Measurements from ENCODE around the gene AGMAT. TPM values are rescaled to one million over a fixed set of nuclear protein-coding genes. Genes with fewer than 3 reads are reported as not detected.
A peak's percentile ranks its signal among the peaks of the same experiment; 100 is the strongest.

The AGMAT gene
- total and polyA plus RNA-seq, 2 of the 13 experiments (the other 11 are each of a cell fraction or from before 2014, with no cell fraction given), result 59.1 to 174 TPM

DNA sequence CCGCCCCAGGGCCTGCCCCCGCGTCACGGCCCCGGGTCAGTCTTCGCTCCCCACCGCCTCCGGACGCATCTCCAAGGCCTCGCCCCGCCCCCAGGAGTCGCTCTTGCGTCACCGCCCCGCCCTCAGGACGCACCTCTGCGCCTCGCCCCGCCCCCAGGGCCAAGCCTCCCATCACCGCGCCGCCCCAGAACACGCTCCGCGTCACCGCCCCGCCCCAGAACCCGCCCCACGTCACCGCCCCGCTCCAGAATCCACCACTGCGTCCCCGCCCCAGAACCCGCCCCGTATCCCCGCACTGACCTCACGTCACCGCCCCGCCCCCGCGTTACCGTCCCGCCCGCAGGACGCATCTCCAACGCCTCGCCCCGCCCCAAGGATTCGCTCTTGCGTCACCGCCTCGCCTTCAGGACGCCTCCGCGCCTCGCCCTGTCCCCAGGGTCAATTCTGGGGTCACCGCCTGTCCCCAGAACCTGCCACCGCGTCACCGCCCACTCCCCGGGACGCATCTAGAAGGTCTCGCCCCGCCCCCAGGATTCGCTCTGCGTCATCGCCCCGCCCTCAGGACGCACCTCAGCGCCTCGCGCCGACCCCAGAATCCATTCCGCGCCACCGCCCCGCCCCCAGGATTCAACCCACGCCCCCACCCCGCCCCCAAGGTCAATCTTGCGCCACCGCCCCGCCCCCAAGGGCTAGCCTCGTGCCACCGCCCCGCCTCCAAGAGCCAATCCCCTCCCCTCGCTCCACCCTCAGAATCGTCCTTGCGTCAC, 60.4 kb downstream of the AGMAT start (continued):
- no peak for TF ChIP-seq KLF9 (CRISPR knock-in tag; IDR thresholded peaks at IDR 0.05; ENCODE audit: low read depth)
- TF ChIP-seq MBNL3 (CRISPR knock-in tag; conservative IDR thresholded peaks at IDR 0.05), result no peak
- TF ChIP-seq, protein P1, sequence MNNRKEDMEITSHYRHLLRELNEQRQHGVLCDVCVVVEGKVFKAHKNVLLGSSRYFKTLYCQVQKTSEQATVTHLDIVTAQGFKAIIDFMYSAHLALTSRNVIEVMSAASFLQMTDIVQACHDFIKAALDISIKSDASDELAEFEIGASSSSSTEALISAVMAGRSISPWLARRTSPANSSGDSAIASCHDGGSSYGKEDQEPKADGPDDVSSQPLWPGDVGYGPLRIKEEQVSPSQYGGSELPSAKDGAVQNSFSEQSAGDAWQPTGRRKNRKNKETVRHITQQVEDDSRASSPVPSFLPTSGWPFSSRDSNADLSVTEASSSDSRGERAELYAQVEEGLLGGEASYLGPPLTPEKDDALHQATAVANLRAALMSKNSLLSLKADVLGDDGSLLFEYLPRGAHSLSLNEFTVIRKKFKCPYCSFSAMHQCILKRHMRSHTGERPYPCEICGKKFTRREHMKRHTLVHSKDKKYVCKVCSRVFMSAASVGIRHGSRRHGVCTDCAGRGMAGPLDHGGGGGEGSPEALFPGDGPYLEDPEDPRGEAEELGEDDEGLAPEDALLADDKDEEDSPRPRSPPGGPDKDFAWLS (CRISPR knock-in tag; IDR thresholded peaks at IDR 0.05; ENCODE audit: borderline replicate concordance), result no peak
- TF ChIP-seq, protein P2, sequence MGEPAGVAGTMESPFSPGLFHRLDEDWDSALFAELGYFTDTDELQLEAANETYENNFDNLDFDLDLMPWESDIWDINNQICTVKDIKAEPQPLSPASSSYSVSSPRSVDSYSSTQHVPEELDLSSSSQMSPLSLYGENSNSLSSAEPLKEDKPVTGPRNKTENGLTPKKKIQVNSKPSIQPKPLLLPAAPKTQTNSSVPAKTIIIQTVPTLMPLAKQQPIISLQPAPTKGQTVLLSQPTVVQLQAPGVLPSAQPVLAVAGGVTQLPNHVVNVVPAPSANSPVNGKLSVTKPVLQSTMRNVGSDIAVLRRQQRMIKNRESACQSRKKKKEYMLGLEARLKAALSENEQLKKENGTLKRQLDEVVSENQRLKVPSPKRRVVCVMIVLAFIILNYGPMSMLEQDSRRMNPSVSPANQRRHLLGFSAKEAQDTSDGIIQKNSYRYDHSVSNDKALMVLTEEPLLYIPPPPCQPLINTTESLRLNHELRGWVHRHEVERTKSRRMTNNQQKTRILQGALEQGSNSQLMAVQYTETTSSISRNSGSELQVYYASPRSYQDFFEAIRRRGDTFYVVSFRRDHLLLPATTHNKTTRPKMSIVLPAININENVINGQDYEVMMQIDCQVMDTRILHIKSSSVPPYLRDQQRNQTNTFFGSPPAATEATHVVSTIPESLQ (CRISPR knock-in tag; conservative IDR thresholded peaks at IDR 0.05), result no peak
- TF ChIP-seq HOXA9 (CRISPR knock-in tag; IDR thresholded peaks at IDR 0.05; ENCODE audit: borderline replicate concordance), result no peak
- TF ChIP-seq, protein P3, sequence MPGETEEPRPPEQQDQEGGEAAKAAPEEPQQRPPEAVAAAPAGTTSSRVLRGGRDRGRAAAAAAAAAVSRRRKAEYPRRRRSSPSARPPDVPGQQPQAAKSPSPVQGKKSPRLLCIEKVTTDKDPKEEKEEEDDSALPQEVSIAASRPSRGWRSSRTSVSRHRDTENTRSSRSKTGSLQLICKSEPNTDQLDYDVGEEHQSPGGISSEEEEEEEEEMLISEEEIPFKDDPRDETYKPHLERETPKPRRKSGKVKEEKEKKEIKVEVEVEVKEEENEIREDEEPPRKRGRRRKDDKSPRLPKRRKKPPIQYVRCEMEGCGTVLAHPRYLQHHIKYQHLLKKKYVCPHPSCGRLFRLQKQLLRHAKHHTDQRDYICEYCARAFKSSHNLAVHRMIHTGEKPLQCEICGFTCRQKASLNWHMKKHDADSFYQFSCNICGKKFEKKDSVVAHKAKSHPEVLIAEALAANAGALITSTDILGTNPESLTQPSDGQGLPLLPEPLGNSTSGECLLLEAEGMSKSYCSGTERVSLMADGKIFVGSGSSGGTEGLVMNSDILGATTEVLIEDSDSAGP (CRISPR knock-in tag; IDR thresholded peaks at IDR 0.05; ENCODE audit: borderline replicate concordance), result no peak
- no peak for TF ChIP-seq ZNF12 (CRISPR knock-in tag; IDR thresholded peaks at IDR 0.05)
- no peak for TF ChIP-seq ZNF232 (CRISPR knock-in tag; IDR thresholded peaks at IDR 0.05; ENCODE audit: borderline replicate concordance)
- TF ChIP-seq ZNF768 (CRISPR knock-in tag; IDR thresholded peaks at IDR 0.05), result no peak
- TF ChIP-seq ZNF276 (CRISPR knock-in tag; IDR thresholded peaks at IDR 0.05; ENCODE audit: low read depth), result no peak
- no peak for TF ChIP-seq PBX2 (CRISPR knock-in tag; IDR thresholded peaks at IDR 0.05)
- TF ChIP-seq ZNF878 (CRISPR knock-in tag; IDR thresholded peaks at IDR 0.05), result no peak
- no peak for TF ChIP-seq SIN3A (IDR thresholded peaks at IDR 0.05; ENCODE audit: borderline replicate concordance, low read depth, low read length)
- TF ChIP-seq ZNF619 (CRISPR knock-in tag; IDR thresholded peaks at IDR 0.05), result no peak
- TF ChIP-seq POGK (CRISPR knock-in tag; conservative IDR thresholded peaks at IDR 0.05), result peak; percentile 61; the same call in 1 of the 2 replicates
- TF ChIP-seq MED13 (CRISPR knock-in tag; IDR thresholded peaks at IDR 0.05), result no peak
- TF ChIP-seq PITX1 (CRISPR knock-in tag; IDR thresholded peaks at IDR 0.05), result no peak
- TF ChIP-seq ZNF557 (CRISPR knock-in tag; IDR thresholded peaks at IDR 0.05), result no peak
